ENCODE data around the gene ZNF575. TPM values are rescaled to one million over a fixed set of nuclear protein-coding genes. Genes with fewer than 3 reads are reported as not detected.

Gene ZNF575
- total RNA-seq, 1 experiment from 2014 or later = not detected

DNA sequence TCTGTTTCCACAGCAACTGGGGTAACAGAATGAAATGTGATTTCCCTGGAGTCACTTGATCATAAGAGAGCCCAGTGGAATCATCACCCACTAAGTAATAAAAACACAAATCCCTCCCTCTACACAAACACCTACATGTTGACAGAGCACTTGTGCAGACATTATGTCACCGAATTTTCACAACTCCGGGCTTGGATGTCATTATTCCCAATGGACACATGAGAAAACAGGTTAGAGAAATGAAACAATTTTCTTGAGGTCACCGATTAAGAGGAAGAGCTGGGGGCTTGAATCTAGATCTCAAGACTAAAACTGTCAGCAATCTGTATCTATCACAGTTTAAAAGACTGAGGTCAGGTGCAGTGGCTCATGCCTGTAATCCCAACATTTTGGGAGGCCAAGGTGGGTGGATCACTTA, 39.2 kb downstream of the ZNF575 start:
- no peak overlapping the region for H3K14ac ChIP-seq (ENCODE audit: insufficient read depth, low read length)
- H3K4me3 Mint-ChIP-seq = no peak overlapping the region; a peak in 1 of 5 replicates
- no peak overlapping the region for H2BK120ac ChIP-seq (ENCODE audit: low read depth, low read length, poor library complexity, severe bottlenecking)
- H2BK20ac ChIP-seq (ENCODE audit: low read depth, low read length, poor library complexity, severe bottlenecking) = no peak overlapping the region
- no peak overlapping the region for H3K4ac ChIP-seq (ENCODE audit: low read depth, low read length)
- no peak overlapping the region for H3K9ac ChIP-seq (ENCODE audit: extremely low read depth, insufficient read length, low read length)
- H4K8ac ChIP-seq (replicated peaks; ENCODE audit: insufficient read length, low read depth, low read length) = no peak overlapping the region
- H3K23ac ChIP-seq (ENCODE audit: insufficient read length, low read depth, low read length) = no peak overlapping the region
- no peak overlapping the region for H3K4me2 ChIP-seq (ENCODE audit: insufficient read depth, insufficient read length, low read length)
- no CpG with 5 or more reads among the region's 3 CpGs for WGBS (ENCODE audit: extremely low coverage, insufficient read length, low lambda C conversion rate)
- no peak overlapping the region for H2AFZ ChIP-seq (ENCODE audit: low read length)
- no peak overlapping the region for H4K5ac ChIP-seq (ENCODE audit: insufficient read length, low read depth, low read length)
- H3K79me1 ChIP-seq (ENCODE audit: insufficient read depth, low read depth, low read length, poor library complexity, severe bottlenecking) = no peaks in the 10 kb centered on the region
- H2BK12ac ChIP-seq (ENCODE audit: insufficient read length, low read depth, low read length) = no peak overlapping the region
- no peaks in the 10 kb centered on the region for H3K9me3 ChIP-seq (ENCODE audit: control insufficient read depth, low read depth, low read length)
- no peaks in the 10 kb centered on the region for H4K20me1 ChIP-seq (ENCODE audit: control insufficient read depth, insufficient read depth, insufficient read length)
- H3K27ac ChIP-seq (ENCODE audit: insufficient read length, low read depth, low read length) = no peak overlapping the region
- TF ChIP-seq, protein P1, sequence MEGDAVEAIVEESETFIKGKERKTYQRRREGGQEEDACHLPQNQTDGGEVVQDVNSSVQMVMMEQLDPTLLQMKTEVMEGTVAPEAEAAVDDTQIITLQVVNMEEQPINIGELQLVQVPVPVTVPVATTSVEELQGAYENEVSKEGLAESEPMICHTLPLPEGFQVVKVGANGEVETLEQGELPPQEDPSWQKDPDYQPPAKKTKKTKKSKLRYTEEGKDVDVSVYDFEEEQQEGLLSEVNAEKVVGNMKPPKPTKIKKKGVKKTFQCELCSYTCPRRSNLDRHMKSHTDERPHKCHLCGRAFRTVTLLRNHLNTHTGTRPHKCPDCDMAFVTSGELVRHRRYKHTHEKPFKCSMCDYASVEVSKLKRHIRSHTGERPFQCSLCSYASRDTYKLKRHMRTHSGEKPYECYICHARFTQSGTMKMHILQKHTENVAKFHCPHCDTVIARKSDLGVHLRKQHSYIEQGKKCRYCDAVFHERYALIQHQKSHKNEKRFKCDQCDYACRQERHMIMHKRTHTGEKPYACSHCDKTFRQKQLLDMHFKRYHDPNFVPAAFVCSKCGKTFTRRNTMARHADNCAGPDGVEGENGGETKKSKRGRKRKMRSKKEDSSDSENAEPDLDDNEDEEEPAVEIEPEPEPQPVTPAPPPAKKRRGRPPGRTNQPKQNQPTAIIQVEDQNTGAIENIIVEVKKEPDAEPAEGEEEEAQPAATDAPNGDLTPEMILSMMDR (conservative IDR thresholded peaks at IDR 0.05) = no peak
- no peaks in the 10 kb centered on the region; the same call in 1 of the 2 replicates for H3K79me2 ChIP-seq (ENCODE audit: insufficient read depth, low read length)
- no peak overlapping the region for H3T11ph ChIP-seq (ENCODE audit: low read length)
- H2BK15ac ChIP-seq (ENCODE audit: low read depth, low read length) = no peak overlapping the region
- H3K36me3 Mint-ChIP-seq (ENCODE audit: insufficient read depth in 1 of 3, low read depth in 3 of 3) = peaks cover 0 to 27% (median 18%) of the 10 kb centered on the region in 3 experiments; a peak in 6 of 7 replicates
- H3K27me3 ChIP-seq (ENCODE audit: insufficient read depth, low read length) = no peaks in the 10 kb centered on the region
- no peak overlapping the region for H3K56ac ChIP-seq (ENCODE audit: insufficient read length, low read depth, low read length)
- H2BK5ac ChIP-seq (ENCODE audit: insufficient read length, low read length) = no peak overlapping the region
- DNase-seq = no peak
- H4K91ac ChIP-seq (ENCODE audit: insufficient read length, low read depth, low read length) = no peak overlapping the region
- H3K23me2 ChIP-seq (ENCODE audit: insufficient read length, low read depth, low read length, poor library complexity, severe bottlenecking) = peaks cover 7% of the 10 kb centered on the region
- peak overlapping the region in 2 of 3 experiments; percentile 5 to 17; a peak in 2 of 7 replicates for H3K27ac Mint-ChIP-seq
- H3K18ac ChIP-seq (ENCODE audit: insufficient read length, low read depth, low read length) = no peak overlapping the region
- peaks cover 20 to 32% of the 10 kb centered on the region in 2 experiments for H3K4me1 Mint-ChIP-seq
- H3K27me3 Mint-ChIP-seq (ENCODE audit: low read depth) = no peaks in the 10 kb centered on the region
- H2AK5ac ChIP-seq (ENCODE audit: insufficient read length, low read length) = no peak overlapping the region
- no peaks in the 10 kb centered on the region for H3K9me3 Mint-ChIP-seq
- H3K4me1 ChIP-seq (ENCODE audit: insufficient read depth, low read length) = peaks cover 4% of the 10 kb centered on the region; the same call in 1 of the 2 replicates
